Activated CD4-positive, alpha-beta T cell treated with anti-CD3 and anti-CD28 coated beads, Interleukin-10, Interleukin-2, amounts not matched to agents 100 ng/mL and 50 ng/mL, durations not matched to agents 16 hours and 8 hours (primary cell): ENCODE results near the gene CAMTA1.
"Not testable (repeated sequence)": the region's sequence is repeated elsewhere in the genome, so short reads cannot be mapped to it uniquely, and the experiment has no call there.

Experiments used
- DNase-seq: peaks from one replicate; pipeline ENCODE4 v3.0.0-alpha.2; 2020

Gene CAMTA1

GRCh38 chr1:7588457-7588827 lies 803.2 kb downstream of the CAMTA1 start:
- no peak for DNase-seq

- DNase-seq, result no peak
Observed at GRCh38 chr1:7589080-7589735, 804.0 kb downstream of the CAMTA1 start.

- no peak for DNase-seq
Observed at GRCh38 chr1:7589774-7590425, 804.6 kb downstream of the CAMTA1 start.

GRCh38 chr1:7590426-7590790 lies 805.2 kb downstream of the CAMTA1 start:
- no peak for DNase-seq

GRCh38 chr1:7591565-7591964 lies 806.3 kb downstream of the CAMTA1 start:
- no peak for DNase-seq

DNA sequence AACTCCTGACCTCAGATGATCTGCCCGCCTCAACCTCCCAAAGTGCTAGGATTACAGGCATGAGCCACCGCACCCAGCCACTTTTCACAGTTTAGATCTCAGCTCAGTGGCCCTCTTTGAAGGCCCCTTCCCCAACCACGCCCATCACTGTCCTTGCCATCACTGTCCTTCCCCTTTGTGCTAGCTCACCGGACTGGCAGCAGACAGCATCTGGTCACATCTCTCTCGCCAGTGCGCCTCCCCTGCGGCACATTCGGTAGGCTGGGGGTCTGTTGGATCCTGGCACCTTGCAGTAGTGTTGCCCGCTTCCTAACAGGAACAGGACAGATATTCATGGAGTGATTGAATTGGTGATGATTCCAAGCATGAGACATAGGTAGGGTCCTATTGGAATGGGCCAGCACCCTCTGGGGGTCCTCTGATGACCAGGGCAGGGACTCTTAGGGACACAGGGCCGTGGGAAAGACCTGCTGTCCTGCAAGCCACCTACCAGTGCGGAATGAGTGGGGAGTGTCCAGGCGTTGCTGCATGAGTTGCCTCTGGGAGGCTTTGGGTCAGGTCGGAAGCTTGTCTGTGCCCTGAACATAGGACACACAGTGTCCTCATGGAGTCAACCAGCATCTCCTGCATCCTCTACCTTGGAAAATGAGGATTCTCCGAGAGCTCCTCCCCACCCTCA lies 807.0 kb downstream of the CAMTA1 start:
- DNase-seq, result no peak

DNA sequence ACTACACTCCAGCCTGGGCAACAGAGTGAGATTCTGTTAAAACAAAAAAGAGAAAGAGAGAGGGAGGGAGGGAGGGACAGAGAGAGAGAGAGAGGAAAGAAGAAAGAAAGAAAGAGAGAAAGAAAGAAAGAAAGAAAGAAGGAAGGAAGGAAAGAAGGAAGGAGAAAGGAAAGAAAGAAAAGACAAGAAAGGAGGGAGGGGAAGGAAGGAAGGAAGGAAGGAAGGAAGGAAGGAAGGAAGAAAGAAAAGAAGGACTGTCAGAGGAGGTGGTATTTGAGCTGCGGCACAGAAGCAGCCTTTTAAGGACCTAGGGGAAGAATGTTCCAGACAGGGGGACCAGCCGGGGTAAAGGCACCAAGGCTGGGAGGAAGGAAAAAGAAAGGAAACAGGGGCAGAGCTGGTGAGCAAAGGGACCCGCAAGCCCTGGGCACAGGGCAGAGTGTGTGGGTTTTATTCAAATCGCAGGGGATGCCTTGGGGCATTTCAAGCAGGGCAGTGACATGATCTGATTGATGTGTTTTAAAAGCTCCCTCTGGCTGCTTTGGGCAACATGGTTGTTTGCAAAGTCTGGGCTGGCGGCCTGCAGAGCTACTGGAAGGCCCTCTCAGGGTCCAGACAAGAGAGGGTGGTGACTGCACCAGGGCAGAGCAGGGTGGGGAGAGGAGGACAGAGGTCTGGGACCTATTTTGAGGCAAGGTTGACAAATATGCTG lies 808.9 kb downstream of the CAMTA1 start:
- no peak for DNase-seq

- DNase-seq, result no peak
Observed at GRCh38 chr1:7594714-7595295, 809.6 kb downstream of the CAMTA1 start.

GRCh38 chr1:7595336-7595735 lies 810.1 kb downstream of the CAMTA1 start:
- DNase-seq, result no peak

DNA sequence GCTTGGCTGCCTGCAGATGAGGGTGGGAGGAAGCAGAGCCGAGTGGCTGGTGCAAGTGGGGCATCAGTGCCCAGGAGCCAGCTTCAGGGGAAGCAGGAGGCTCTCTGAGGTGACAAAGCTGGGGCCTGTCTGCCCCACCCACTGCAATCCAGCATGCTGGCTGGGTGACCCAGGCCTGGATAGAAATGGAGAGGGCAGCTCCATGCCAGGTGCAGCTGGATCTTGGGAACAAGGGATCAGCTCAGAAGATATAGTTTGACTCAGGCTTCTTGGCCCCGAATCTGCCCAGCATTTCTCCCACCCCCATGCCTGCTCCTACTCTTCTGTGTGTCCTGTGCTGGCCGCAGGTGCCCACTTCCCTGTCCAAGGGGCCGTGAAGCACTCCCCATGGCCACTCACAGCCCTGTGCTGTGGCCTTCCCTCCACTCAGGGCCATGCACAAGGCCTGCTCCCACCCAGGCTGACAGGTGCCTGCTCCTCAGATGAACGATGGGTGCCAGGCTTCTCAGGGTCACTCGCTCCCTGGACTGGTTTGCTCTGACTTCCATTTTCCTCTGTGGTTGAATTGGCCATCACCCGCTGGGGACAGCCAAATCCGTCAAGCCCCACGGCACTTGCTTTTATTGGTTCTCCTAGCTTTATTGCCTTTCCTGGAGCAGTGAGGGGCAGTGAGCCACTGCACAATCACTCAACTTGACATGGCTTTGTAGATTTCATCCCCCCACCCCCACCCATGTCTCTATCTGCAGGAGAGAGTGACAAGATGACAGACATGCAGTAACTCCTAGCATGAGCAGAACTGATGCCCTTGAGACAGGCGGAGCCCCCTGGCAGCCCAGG lies 811.1 kb downstream of the CAMTA1 start:
- DNase-seq, result no peak

- not testable (repeated sequence) for DNase-seq
Observed at GRCh38 chr1:7598058-7598457, 812.8 kb downstream of the CAMTA1 start.

- not testable (repeated sequence) for DNase-seq
Observed at GRCh38 chr1:7604906-7605305, 819.7 kb downstream of the CAMTA1 start.

- no peak for DNase-seq
Observed at GRCh38 chr1:7606096-7606495, 820.8 kb downstream of the CAMTA1 start.

DNA sequence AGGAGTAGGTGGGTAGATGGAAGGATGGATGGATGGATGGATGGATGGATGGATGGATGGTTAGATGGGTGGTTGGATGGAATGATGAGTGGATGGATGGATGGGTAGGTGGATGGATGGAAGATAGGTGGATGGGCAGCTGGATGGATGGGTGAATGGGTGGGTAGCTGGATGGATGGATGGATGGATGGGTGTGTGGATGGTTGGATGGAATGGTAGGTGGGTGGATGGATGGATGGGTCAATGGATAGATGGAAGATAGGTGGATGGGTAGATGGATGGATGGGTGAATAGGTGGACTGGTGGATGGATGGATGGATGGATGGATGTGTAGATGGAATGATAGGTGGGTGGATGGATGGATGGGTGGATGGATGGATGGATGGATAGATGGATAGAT lies 821.8 kb downstream of the CAMTA1 start:
- DNase-seq, result no peak

DNA sequence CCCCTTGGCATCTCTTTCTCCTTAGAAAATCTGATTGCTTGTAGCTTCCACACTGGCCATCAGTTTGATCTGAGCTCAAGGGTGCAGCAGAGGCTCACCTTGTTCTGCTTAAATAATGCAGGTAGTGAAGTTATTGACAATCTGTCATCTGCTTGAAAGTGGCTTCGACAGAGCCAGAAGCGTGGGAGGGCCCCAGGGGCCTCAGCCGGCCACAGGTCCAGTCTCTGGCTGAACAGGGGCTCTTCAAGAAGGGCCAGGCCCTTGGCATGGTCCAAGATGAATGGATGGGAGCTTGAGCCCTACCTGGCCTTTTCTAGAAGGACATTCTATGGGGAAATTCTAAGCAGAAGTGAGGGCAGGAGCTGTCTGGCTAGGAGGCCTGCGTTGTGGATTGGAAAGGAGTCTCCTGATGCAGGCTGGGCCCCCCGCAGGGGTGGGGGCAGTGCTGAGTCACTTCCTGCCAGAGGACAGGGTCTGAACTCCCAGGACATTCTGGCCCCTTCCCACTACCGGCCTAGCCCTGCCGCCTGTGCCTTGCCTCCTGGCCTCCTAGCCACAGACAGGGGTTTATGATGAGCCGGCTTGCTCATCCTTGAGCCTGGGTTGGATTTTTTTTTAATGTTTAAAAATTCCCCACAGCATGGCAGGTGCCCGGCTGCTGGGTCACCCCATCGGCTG lies 823.5 kb downstream of the CAMTA1 start:
- DNase-seq, result no peak

GRCh38 chr1:7609311-7609994 lies 824.2 kb downstream of the CAMTA1 start:
- no peak for DNase-seq

- DNase-seq, result no peak
Observed at GRCh38 chr1:7610106-7610731, 825.0 kb downstream of the CAMTA1 start.

- DNase-seq, result no peak
Observed at GRCh38 chr1:7610936-7611335, 825.7 kb downstream of the CAMTA1 start.

DNA sequence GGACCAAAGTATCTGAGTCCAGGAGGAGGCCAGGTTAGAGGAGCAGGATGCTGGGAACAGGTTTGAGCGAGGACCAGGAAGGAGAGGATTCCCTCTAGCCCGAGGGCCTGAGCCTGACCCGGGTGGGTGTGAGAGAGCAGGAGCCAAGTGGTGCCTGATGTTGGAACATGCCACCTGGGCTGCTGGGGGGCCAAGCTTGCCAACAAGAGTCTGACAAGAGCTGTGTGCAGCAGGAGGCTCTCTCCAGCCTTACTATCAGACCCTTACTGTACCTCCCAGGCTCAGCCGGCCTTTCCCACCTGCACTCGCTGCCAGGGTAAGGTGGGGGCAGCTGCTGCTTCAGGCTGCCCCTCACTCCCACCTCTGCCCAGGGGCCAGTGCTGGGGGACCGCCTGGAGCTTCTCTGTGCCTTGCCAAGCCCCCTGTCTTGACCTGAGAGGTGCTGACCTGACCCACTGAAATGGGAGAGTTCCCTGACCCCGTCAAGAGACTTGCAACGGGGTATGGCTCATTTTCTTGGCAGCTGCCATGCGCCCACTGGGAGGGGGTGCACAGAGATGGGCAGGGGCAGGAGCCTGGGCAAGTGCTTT lies 826.3 kb downstream of the CAMTA1 start:
- no peak for DNase-seq
